ENCODE measurements around the gene PPFIA1.

DNA sequence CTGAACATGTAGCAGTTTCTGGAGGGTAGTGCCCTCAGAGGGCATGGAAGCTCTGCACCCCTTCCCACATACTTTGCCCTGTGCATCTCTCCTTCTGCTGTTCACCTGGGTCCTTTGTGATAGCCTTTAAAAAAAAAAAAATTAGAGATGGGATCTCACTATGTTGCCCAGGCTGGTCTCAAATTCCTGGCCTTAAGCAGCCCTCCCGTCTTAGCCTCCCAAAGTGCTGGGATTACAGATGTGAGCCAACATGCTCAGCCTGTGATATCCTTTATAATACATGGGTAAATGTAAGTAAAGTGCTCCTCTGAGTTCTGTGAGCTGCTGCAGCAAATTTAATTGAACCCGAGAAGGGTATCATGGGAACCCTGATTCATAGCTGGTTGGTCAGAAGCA, 33.7 kb downstream of the PPFIA1 start:
- TF ChIP-seq, protein P1, sequence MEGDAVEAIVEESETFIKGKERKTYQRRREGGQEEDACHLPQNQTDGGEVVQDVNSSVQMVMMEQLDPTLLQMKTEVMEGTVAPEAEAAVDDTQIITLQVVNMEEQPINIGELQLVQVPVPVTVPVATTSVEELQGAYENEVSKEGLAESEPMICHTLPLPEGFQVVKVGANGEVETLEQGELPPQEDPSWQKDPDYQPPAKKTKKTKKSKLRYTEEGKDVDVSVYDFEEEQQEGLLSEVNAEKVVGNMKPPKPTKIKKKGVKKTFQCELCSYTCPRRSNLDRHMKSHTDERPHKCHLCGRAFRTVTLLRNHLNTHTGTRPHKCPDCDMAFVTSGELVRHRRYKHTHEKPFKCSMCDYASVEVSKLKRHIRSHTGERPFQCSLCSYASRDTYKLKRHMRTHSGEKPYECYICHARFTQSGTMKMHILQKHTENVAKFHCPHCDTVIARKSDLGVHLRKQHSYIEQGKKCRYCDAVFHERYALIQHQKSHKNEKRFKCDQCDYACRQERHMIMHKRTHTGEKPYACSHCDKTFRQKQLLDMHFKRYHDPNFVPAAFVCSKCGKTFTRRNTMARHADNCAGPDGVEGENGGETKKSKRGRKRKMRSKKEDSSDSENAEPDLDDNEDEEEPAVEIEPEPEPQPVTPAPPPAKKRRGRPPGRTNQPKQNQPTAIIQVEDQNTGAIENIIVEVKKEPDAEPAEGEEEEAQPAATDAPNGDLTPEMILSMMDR (IDR thresholded peaks at IDR 0.05), result no peak
- TF ChIP-seq SIN3A (IDR thresholded peaks at IDR 0.05; ENCODE audit: borderline replicate concordance, low read depth, low read length) (no peak), USF2 (IDR thresholded peaks at IDR 0.05; ENCODE audit: borderline replicate concordance, low read depth, low read length) (no peak), EP300 (IDR thresholded peaks at IDR 0.05; ENCODE audit: borderline replicate concordance in 1 of 2, low read depth in 1 of 2, low read length in 1 of 2) (no peak), GABPA (IDR thresholded peaks at IDR 0.05; ENCODE audit: low read depth) (no peak), RFX5 (IDR thresholded peaks at IDR 0.05; ENCODE audit: low read length) (no peak), RAD21 (IDR thresholded peaks at IDR 0.05; ENCODE audit: low read length) (no peak), FOSL2 (IDR thresholded peaks at IDR 0.05; ENCODE audit: borderline replicate concordance, low read depth) (no peak), FOXJ3 (CRISPR knock-in tag; IDR thresholded peaks at IDR 0.05) (no peak), POLR2AphosphoS5 (IDR thresholded peaks at IDR 0.05; ENCODE audit: low read depth, low read length) (no peak), EZH2phosphoT487 (IDR thresholded peaks at IDR 0.05; ENCODE audit: borderline replicate concordance, low read depth) (no peak), SMC3 (IDR thresholded peaks at IDR 0.05; ENCODE audit: low read depth, low read length) (no peak)
- TF ChIP-seq, protein P2, sequence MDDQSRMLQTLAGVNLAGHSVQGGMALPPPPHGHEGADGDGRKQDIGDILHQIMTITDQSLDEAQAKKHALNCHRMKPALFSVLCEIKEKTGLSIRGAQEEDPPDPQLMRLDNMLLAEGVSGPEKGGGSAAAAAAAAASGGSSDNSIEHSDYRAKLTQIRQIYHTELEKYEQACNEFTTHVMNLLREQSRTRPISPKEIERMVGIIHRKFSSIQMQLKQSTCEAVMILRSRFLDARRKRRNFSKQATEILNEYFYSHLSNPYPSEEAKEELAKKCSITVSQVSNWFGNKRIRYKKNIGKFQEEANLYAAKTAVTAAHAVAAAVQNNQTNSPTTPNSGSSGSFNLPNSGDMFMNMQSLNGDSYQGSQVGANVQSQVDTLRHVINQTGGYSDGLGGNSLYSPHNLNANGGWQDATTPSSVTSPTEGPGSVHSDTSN (IDR thresholded peaks at IDR 0.05), result no peak
- TF ChIP-seq, protein P3, sequence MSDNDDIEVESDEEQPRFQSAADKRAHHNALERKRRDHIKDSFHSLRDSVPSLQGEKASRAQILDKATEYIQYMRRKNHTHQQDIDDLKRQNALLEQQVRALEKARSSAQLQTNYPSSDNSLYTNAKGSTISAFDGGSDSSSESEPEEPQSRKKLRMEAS (IDR thresholded peaks at IDR 0.05; ENCODE audit: low read depth), result no peak
